Colonic mucosa (tissue), 4 donors: ENCODE data around the gene ARPC5. TPM values are rescaled to one million over a fixed set of nuclear protein-coding genes. Genes with fewer than 3 reads are reported as not detected.
A peak's percentile ranks its signal among the peaks of the same experiment; 100 is the strongest.

Experiments used
- DNase-seq: peaks from one replicate; pipeline ENCODE4 v3.0.0-alpha.2; 2020
- H3K27ac ChIP-seq: fragments of 200-600 bp; one replicate; pipeline ENCODE4 v1.8.0; 2021
- H3K27me3 ChIP-seq: fragments of 200-600 bp; one replicate; pipeline ENCODE4 v1.8.0; 2021
- H3K36me3 ChIP-seq: fragments of 200-600 bp; one replicate; pipeline ENCODE4 v1.8.0; 2021
- H3K4me1 ChIP-seq: fragments of 200-600 bp; one replicate; pipeline ENCODE4 v1.8.0; 2021; ENCODE audit warnings: mild to moderate bottlenecking
- H3K4me3 ChIP-seq: fragments of 200-600 bp; one replicate; pipeline ENCODE4 v1.8.0; 2021
- H3K9ac ChIP-seq, 2 donors: one replicate each; pipeline ENCODE4 v1.7.0; 2013; ENCODE audit warnings: control low read depth in 2 of 2, low read depth in 2 of 2, low read length in 2 of 2
- H3K9me3 ChIP-seq: fragments of 200-600 bp; one replicate; pipeline ENCODE4 v1.8.0; 2021
- CTCF ChIP-seq: fragments of 200-600 bp; IDR thresholded peaks from one replicate; pipeline ENCODE4 v1.8.0; 2022; ENCODE audit warnings: antibody characterized with exemption, mild to moderate bottlenecking
- intact Hi-C: fragments of 100-400 bp; cut with DNase I; formaldehyde crosslinking; loops from one replicate; pipeline ENCODE4 v1.14.1; 2022
- total RNA-seq, 2 donors: library from RNA; stranded (reverse); fragmentation: NEBNext Ultra II Directional in 1 of 2; extraction: Animal tissue kit (Norgen Biotek cat#: 25700) in 1 of 2; gene quantifications; one replicate each; pipeline ENCODE4 v1.2.1, GENCODE V29; 2021
- donor health status: healthy.
- donor health status: DM: no; HTN: no; CAD: no.
- donor health status: DM: no; HTN: no; CAD: no.

Gene ARPC5
- total RNA-seq, 2 donors from 2014 or later = 147 to 189 TPM

- Histone ChIP-seq H3K36me3 (no peaks in the 10 kb centered on the region), H3K27ac (peak overlapping the region; percentile 58), H3K4me1 (peaks cover 13% of the 10 kb centered on the region), H3K27me3 (no peaks in the 10 kb centered on the region), H3K9me3 (no peaks in the 10 kb centered on the region), H3K9ac (no peak overlapping the region), H3K4me3 (no peak overlapping the region)
- no peak for TF ChIP-seq CTCF
- intact Hi-C loops = loop anchor here (5.0 kb wide), 1 partner anchor 34 kb away; no protein-coding TSS in a partner anchor
- no peak for DNase-seq
Measured at GRCh38 chr1:183653462-183653794, 17.8 kb upstream of the ARPC5 start.

- Histone ChIP-seq H3K4me1 (peaks cover 13% of the 10 kb centered on the region), H3K27ac (peak within 1 kb of the TSS; percentile 58), H3K27me3 (no peaks in the 10 kb centered on the region), H3K9ac (peak within 1 kb of the TSS in 1 of 2 donors; percentile 51), H3K36me3 (no peaks in the 10 kb centered on the region), H3K9me3 (no peaks in the 10 kb centered on the region), H3K4me3 (no peak within 1 kb of the TSS)
- no peak for TF ChIP-seq CTCF
- intact Hi-C loops = loop anchor here (5.0 kb wide), 1 partner anchor 34 kb away; no protein-coding TSS in a partner anchor
- peak; percentile 46 for DNase-seq
Measured at GRCh38 chr1:183652547-183653461, 17.2 kb upstream of the ARPC5 start, which contains the start of gene APOBEC4. Gene APOBEC4, minus strand, starts transcription at chr1:183653316. Its CDS starts 4,535 bp downstream, at chr1:183648781.

DNA sequence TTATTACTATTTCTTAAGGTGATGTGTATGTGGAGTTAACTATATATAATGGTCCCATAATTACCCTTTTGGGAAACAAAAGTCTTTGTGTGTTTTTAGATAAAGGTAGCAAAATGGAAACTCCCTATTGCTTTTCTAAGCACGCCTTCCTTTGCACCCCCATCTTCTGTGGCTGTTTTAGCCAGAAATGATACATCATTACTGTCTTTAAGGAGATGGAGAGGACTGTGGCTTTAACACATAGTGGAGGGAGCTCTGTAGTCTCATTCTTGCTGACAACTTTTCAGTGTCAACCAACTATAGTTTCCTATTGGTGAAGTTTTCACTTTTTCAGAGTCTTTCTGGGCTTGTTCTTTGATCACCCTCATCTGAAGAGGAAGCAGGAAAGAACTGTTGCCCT, 16.5 kb upstream of the ARPC5 start:
- Histone ChIP-seq H3K9me3 (no peaks in the 10 kb centered on the region), H3K4me3 (no peak overlapping the region), H3K36me3 (no peaks in the 10 kb centered on the region), H3K27me3 (no peaks in the 10 kb centered on the region), H3K9ac (no peak overlapping the region), H3K27ac (no peak overlapping the region), H3K4me1 (peaks cover 13% of the 10 kb centered on the region)
- DNase-seq = no peak
- intact Hi-C loops = loop anchor here (5.0 kb wide), 1 partner anchor 35 kb away; no protein-coding TSS in a partner anchor
- no peak for TF ChIP-seq CTCF

- TF ChIP-seq CTCF = no peak
- Histone ChIP-seq H3K4me1 (peaks cover 13% of the 10 kb centered on the region), H3K9ac (no peak overlapping the region), H3K27ac (no peak overlapping the region), H3K4me3 (no peak overlapping the region), H3K9me3 (no peaks in the 10 kb centered on the region), H3K27me3 (no peaks in the 10 kb centered on the region), H3K36me3 (no peaks in the 10 kb centered on the region)
- no peak for DNase-seq
- intact Hi-C loops = loop anchor here (5.0 kb wide), 1 partner anchor 36 kb away; no protein-coding TSS in a partner anchor
Measured at GRCh38 chr1:183651612-183652011, 16.0 kb upstream of the ARPC5 start.

GRCh38 chr1:183648042-183648441, 12.5 kb upstream of the ARPC5 start:
- no peaks in the 10 kb centered on the region for H3K27me3 ChIP-seq
- H3K27ac ChIP-seq = no peak overlapping the region
- no peak for TF ChIP-seq CTCF
- H3K4me3 ChIP-seq = no peak overlapping the region
- peaks cover 4% of the 10 kb centered on the region for H3K4me1 ChIP-seq
- intact Hi-C loops = no loop called here
- H3K9ac ChIP-seq = no peak overlapping the region
- no peaks in the 10 kb centered on the region for H3K36me3 ChIP-seq
- no peak for DNase-seq
- H3K9me3 ChIP-seq = no peaks in the 10 kb centered on the region
